ENCODE data around the gene CXCL3.

DNA sequence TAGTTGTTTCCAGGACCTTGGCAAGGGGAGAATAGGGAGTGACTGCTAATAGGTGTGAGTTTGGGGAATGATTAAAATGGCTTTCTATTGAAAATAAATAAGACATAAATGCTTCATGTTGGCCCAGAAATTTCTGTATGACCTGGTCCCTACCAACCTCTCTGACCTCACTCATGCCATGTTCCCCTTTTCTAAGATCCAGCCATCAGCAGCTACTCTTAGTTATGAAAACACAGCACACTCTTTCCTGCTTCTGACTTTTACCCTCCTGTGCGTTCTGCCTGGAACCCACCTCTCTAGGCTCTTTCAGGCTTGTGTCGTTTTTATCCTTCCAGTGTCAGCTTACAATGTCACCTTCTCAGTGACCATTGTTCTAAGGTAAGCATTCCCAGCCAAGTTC is 25.2 kb downstream of the CXCL3 start:
- TF ChIP-seq, protein P1, sequence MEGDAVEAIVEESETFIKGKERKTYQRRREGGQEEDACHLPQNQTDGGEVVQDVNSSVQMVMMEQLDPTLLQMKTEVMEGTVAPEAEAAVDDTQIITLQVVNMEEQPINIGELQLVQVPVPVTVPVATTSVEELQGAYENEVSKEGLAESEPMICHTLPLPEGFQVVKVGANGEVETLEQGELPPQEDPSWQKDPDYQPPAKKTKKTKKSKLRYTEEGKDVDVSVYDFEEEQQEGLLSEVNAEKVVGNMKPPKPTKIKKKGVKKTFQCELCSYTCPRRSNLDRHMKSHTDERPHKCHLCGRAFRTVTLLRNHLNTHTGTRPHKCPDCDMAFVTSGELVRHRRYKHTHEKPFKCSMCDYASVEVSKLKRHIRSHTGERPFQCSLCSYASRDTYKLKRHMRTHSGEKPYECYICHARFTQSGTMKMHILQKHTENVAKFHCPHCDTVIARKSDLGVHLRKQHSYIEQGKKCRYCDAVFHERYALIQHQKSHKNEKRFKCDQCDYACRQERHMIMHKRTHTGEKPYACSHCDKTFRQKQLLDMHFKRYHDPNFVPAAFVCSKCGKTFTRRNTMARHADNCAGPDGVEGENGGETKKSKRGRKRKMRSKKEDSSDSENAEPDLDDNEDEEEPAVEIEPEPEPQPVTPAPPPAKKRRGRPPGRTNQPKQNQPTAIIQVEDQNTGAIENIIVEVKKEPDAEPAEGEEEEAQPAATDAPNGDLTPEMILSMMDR (conservative IDR thresholded peaks at IDR 0.05; ENCODE audit: low read depth in 2 of 2) = no peak
- TF ChIP-seq EZH2 (IDR thresholded peaks at IDR 0.05; ENCODE audit: low read depth, unreplicated experiment) (no peak), CREB1 (CRISPR knock-in tag; IDR thresholded peaks at IDR 0.05; ENCODE audit: low read depth) (no peak), EZH2phosphoT487 (IDR thresholded peaks at IDR 0.05; ENCODE audit: unreplicated experiment) (no peak)

All from GM23338 (cell line).